Activated B cell treated with CpG ODN at 0.5 μM for 24 hours (primary cell): ENCODE results near the gene TMEM179B. TPM values are rescaled to one million over a fixed set of nuclear protein-coding genes. Genes with fewer than 3 reads are reported as not detected.
A peak's percentile ranks its signal among the peaks of the same experiment; 100 is the strongest.

Experiments used
- ATAC-seq: fragments of 200-7000 bp; cut with Tn5 transposase; one replicate; pipeline ENCODE4 v1.10.0; 2021; ENCODE audit warnings: low read depth, mild to moderate bottlenecking, moderate library complexity
- CTCF ChIA-PET: fragments of 350-600 bp; sonication (Branson Sonifier 250); formaldehyde crosslinking; loops from one replicate; lab custom pipeline; 2021; ENCODE audit warnings: antibody characterized with exemption; lab: Charles Lee
- POLR2A ChIA-PET: fragments of 350-600 bp; sonication (Branson Sonifier 250); formaldehyde crosslinking; loops from one replicate; lab custom pipeline; 2021; ENCODE audit warnings: antibody characterized with exemption; lab: Charles Lee
- DNase-seq: peaks from one replicate; pipeline ENCODE4 v3.0.0; 2022
- H3K27ac Mint-ChIP-seq: one replicate; pipeline ENCODE4 v1.8.0; 2020; ENCODE audit warnings: mixed read lengths
- H3K27me3 Mint-ChIP-seq: one replicate; pipeline ENCODE4 v1.8.0; 2021; ENCODE audit warnings: mixed read lengths
- H3K36me3 Mint-ChIP-seq: one replicate; pipeline ENCODE4 v1.8.0; 2021; ENCODE audit warnings: low read depth, mixed read lengths
- H3K4me1 Mint-ChIP-seq: one replicate; pipeline ENCODE4 v1.8.0; 2021; ENCODE audit warnings: mixed read lengths
- H3K4me3 Mint-ChIP-seq: one replicate; pipeline ENCODE4 v1.8.0; 2020; ENCODE audit warnings: mild to moderate bottlenecking, mixed read lengths
- H3K9me3 Mint-ChIP-seq: one replicate; pipeline ENCODE4 v1.8.0; 2020; ENCODE audit warnings: mixed read lengths
- intact Hi-C: fragments of 100-400 bp; cut with micrococcal nuclease; formaldehyde crosslinking; loops from one replicate; pipeline ENCODE4 v1.15.1; 2024
- total RNA-seq: library from RNA; stranded (reverse); gene quantifications from 2 replicates; pipeline ENCODE4 v1.2.3, GENCODE V29; 2022
- TF ChIP-seq, protein P1 (sequence below): fragments of 200-600 bp; IDR thresholded peaks from one replicate; pipeline ENCODE4 v1.8.0; 2022; ENCODE audit warnings: antibody characterized with exemption, mild to moderate bottlenecking

Gene TMEM179B
- total RNA-seq, 1 donor from 2014 or later: 47.7 TPM

DNA sequence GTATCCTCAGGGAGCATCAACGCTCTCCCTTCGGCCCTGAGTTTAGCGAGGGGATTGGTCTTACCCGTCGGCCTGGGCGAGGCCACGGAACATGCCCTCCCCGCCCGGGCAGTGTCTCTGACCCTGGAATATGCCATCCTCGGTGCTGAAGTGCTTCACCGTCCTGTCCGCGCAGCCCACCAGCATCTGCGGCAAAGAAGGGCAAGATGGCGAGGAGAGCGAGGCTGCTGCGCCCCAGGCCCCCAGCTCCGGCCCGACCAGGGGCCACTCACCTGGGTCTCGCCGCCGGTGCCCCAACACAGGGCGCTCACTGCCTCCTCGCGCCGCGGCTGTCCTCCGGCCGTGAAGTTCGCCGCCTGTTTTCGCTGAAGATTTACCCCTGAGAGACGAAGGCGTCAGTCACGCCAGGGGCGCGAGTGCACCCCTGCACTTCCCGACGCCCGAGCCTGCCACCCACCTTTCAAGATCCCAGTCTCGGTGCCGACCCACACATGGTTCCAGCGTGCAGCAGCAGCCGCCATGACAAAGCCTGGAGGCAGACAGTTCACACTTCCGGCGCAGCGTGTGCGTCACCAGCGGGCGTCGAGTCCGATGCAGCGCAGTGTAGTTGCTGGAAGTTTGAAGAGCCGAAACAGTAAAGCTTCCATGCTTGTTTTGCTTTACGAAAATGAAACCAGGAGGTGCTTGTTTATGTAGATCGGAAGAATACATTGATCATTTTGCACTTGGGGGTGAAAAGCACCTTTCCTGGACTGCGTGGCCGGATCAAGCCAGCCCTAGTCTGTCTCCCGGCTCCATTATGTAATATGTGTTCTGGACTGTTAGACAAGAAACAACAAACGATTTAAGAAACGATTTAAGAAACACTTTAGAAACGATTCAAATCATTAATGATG, 52.1 kb downstream of the TMEM179B start, which contains the start of gene WDR74:
Gene WDR74 (minus strand): TSS at position 541 of the 896 bp plus-strand sequence. CDS start 20 bp downstream, at position 521.
- no peak within 1 kb of the TSS for H3K27ac Mint-ChIP-seq
- no peak within 1 kb of the TSS for H3K4me3 Mint-ChIP-seq
- intact Hi-C loops: loop anchor here (1.0 kb wide), 3 partner anchors 8 to 52 kb away; partner anchors contain the start of genes NXF1 and TMEM179B
- H3K9me3 Mint-ChIP-seq: no peaks in the 10 kb centered on the region
- POLR2A ChIA-PET: interaction anchor here (0.6 to 9.5 kb wide), 38 partner anchors 7 to 1886 kb away, joined by 3 to 597 read pairs (median 23); partner anchors contain the start of genes B3GAT3, BSCL2, C11orf98 and CSKMT
- DNase-seq (peak; percentile 84), ATAC-seq (peak; percentile 30)
- H3K27me3 Mint-ChIP-seq: no peaks in the 10 kb centered on the region
- peaks cover 40% of the 10 kb centered on the region for H3K36me3 Mint-ChIP-seq
- peaks cover 39% of the 10 kb centered on the region for H3K4me1 Mint-ChIP-seq
- TF ChIP-seq, protein P1, sequence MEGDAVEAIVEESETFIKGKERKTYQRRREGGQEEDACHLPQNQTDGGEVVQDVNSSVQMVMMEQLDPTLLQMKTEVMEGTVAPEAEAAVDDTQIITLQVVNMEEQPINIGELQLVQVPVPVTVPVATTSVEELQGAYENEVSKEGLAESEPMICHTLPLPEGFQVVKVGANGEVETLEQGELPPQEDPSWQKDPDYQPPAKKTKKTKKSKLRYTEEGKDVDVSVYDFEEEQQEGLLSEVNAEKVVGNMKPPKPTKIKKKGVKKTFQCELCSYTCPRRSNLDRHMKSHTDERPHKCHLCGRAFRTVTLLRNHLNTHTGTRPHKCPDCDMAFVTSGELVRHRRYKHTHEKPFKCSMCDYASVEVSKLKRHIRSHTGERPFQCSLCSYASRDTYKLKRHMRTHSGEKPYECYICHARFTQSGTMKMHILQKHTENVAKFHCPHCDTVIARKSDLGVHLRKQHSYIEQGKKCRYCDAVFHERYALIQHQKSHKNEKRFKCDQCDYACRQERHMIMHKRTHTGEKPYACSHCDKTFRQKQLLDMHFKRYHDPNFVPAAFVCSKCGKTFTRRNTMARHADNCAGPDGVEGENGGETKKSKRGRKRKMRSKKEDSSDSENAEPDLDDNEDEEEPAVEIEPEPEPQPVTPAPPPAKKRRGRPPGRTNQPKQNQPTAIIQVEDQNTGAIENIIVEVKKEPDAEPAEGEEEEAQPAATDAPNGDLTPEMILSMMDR: no peak
- CTCF ChIA-PET: interaction anchor here (0.6 to 2.9 kb wide), 5 partner anchors 17 to 248 kb away, joined by 3 to 28 read pairs (median 3); partner anchors contain the start of genes HNRNPUL2, TMEM179B and TUT1

Other genes with a start within 250 kb of the TMEM179B start
- 246 and 248 TPM in 2 replicates for gene AHNAK, start 240.6 kb upstream of the TMEM179B start, total RNA-seq
- 2,373 and 2,524 TPM in 2 replicates for gene EEF1G, start 213.5 kb upstream of the TMEM179B start, total RNA-seq
- 27.8 and 30.9 TPM in 2 replicates for gene TUT1, start 195.9 kb upstream of the TMEM179B start, total RNA-seq
- 170 and 175 TPM in 2 replicates for gene MTA2, start 185.5 kb upstream of the TMEM179B start, total RNA-seq
- gene EML3, start 174.6 kb upstream of the TMEM179B start, total RNA-seq: 115 and 128 TPM in 2 replicates
- 0.89 and 2.6 TPM in 2 replicates for gene ROM1, start 174.1 kb upstream of the TMEM179B start, total RNA-seq
- gene B3GAT3, start 165.4 kb upstream of the TMEM179B start, total RNA-seq: 48.8 and 56.6 TPM in 2 replicates
- gene GANAB, start 140.8 kb upstream of the TMEM179B start, total RNA-seq: 187 and 189 TPM in 2 replicates
- gene INTS5, start 134.1 kb upstream of the TMEM179B start, total RNA-seq: 24.9 and 27.6 TPM in 2 replicates
- 107 and 120 TPM in 2 replicates for gene C11orf98, start 122.2 kb upstream of the TMEM179B start, total RNA-seq
- gene CSKMT, start 122.1 kb upstream of the TMEM179B start, total RNA-seq: 50.5 and 52.1 TPM in 2 replicates
- 8.3 and 9.4 TPM in 2 replicates for gene UQCC3, start 115.7 kb upstream of the TMEM179B start, total RNA-seq
- 19.1 and 24.9 TPM in 2 replicates for gene LBHD1, start 115.1 kb upstream of the TMEM179B start, total RNA-seq
- gene UBXN1, start 108.3 kb upstream of the TMEM179B start, total RNA-seq: 204 and 205 TPM in 2 replicates
- gene LRRN4CL, start 97.9 kb upstream of the TMEM179B start, total RNA-seq: 0.13 and 0.17 TPM in 2 replicates
- gene BSCL2, start 80.0 kb upstream of the TMEM179B start, total RNA-seq: 18.6 and 27.8 TPM in 2 replicates
- gene GNG3, start 79.7 kb upstream of the TMEM179B start, total RNA-seq: 1.8 and 2.7 TPM in 2 replicates
- 58.2 and 63.9 TPM in 2 replicates for gene HNRNPUL2, start 59.9 kb upstream of the TMEM179B start, total RNA-seq
- 35.5 and 44.0 TPM in 2 replicates for gene TTC9C, start 58.9 kb upstream of the TMEM179B start, total RNA-seq
- 17.6 and 19.9 TPM in 2 replicates for gene ZBTB3, start 33.2 kb upstream of the TMEM179B start, total RNA-seq
- gene POLR2G, start 25.8 kb upstream of the TMEM179B start, total RNA-seq: 109 and 116 TPM in 2 replicates
- 32.9 and 38.6 TPM in 2 replicates for gene TAF6L, start 16.0 kb upstream of the TMEM179B start, total RNA-seq
- gene TMEM223, start 4.6 kb downstream of the TMEM179B start, total RNA-seq: 13.0 and 15.0 TPM in 2 replicates
- gene NXF1, start 18.0 kb downstream of the TMEM179B start, total RNA-seq: 89.1 and 91.6 TPM in 2 replicates
- 58.4 and 71.5 TPM in 2 replicates for gene STX5, start 44.6 kb downstream of the TMEM179B start, total RNA-seq
- gene TEX54, start 45.4 kb downstream of the TMEM179B start, total RNA-seq: 0.55 TPM in 1 of 2 replicates, not detected in the other
- 95.9 and 124 TPM in 2 replicates for gene WDR74, start 52.2 kb downstream of the TMEM179B start, total RNA-seq
- 270 and 274 TPM in 2 replicates for gene SLC3A2, start 93.5 kb downstream of the TMEM179B start, total RNA-seq
- not detected in 2 replicates for gene CHRM1, start 134.0 kb downstream of the TMEM179B start, total RNA-seq
- gene SLC22A6, start 197.6 kb downstream of the TMEM179B start, total RNA-seq: not detected in 2 replicates
- not detected in 2 replicates for gene SLC22A8, start 228.4 kb downstream of the TMEM179B start, total RNA-seq